Muscle layer of duodenum (tissue), 2 donors: ENCODE measurements around the gene MFAP5.
"Not testable (repeated sequence)": the region's sequence is repeated elsewhere in the genome, so short reads cannot be mapped to it uniquely, and the experiment has no call there.

Experiments
- H3K27ac ChIP-seq: one replicate; pipeline ENCODE4 v1.7.0; 2013; ENCODE audit warnings: mild to moderate bottlenecking, low read length
- H3K27me3 ChIP-seq: one replicate; pipeline ENCODE4 v1.7.0; 2013; ENCODE audit warnings: low read depth, mild to moderate bottlenecking, control low read depth, low read length
- H3K36me3 ChIP-seq, 2 donors: one replicate each; pipeline ENCODE4 v1.7.0; 2013; ENCODE audit warnings: low read length in 2 of 2, control low read depth in 1 of 2, mild to moderate bottlenecking in 1 of 2; ENCODE audit not compliant: insufficient read depth in 2 of 2, control insufficient read depth in 1 of 2
- H3K4me1 ChIP-seq, 2 donors: one replicate each; pipeline ENCODE4 v1.7.0; 2013; ENCODE audit warnings: low read length in 2 of 2, mild to moderate bottlenecking in 2 of 2, control low read depth in 1 of 2, moderate library complexity in 1 of 2; ENCODE audit not compliant: insufficient read depth in 2 of 2, control insufficient read depth in 1 of 2
- H3K4me3 ChIP-seq, 2 donors: one replicate each; pipeline ENCODE4 v1.7.0; 2013; ENCODE audit warnings: low read length in 2 of 2, low read depth in 1 of 2, mild to moderate bottlenecking in 1 of 2
- H3K9me3 ChIP-seq, 2 donors: one replicate each; pipeline ENCODE4 v1.7.0; 2013; ENCODE audit warnings: low read length in 2 of 2, control low read depth in 1 of 2, mild to moderate bottlenecking in 1 of 2; ENCODE audit not compliant: control insufficient read depth in 1 of 2
- donor health status: healthy.

MFAP5 gene

DNA sequence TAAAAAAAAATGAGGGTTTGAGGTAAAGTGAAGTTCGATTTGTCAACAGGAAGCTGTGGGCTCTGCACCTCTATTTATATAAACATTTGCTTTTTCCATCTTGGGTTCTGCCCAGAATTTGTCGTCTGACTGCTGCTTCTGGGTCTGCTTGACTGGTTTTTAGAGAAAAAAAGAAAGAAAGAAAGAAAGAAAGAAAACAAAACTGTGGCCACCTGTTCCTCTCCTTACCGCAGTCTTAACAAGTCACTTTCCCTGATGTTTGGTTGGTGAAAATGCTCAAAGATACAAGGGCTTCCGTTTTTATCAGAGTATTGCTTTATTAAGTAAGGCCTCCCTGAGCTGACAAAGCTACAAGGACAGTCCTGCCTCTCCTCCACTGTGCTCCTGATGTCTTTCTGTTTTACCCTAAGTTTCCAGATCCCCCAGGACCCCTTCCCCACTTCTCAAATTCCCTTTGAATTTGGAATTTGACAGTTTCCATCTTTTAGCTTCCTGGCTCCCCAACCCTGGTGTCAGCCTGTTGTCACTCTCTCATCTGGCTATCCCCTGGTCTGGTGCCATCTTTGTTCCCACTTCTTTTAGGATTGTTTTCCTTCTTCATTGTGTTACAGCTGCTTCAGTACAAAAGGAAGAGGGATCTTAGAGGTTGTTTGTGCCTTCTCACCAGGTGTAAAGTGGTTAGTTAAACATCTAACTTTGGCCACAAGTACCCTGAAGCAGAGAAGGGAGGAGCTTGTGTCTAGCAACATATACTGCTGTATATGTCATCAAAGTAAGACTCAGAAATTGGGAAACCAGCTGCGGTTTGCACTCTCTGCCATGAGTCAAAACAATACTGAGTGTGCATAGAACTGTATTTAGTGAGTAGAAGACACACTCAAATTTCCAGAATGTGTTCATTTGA lies 18.0 kb downstream of the MFAP5 start:
- Histone ChIP-seq H3K4me1 (no peaks in the 10 kb centered on the region), H3K27ac (no peak overlapping the region), H3K27me3 (no peaks in the 10 kb centered on the region), H3K4me3 (no peak overlapping the region), H3K9me3 (no peaks in the 10 kb centered on the region), H3K36me3 (no peaks in the 10 kb centered on the region)

DNA sequence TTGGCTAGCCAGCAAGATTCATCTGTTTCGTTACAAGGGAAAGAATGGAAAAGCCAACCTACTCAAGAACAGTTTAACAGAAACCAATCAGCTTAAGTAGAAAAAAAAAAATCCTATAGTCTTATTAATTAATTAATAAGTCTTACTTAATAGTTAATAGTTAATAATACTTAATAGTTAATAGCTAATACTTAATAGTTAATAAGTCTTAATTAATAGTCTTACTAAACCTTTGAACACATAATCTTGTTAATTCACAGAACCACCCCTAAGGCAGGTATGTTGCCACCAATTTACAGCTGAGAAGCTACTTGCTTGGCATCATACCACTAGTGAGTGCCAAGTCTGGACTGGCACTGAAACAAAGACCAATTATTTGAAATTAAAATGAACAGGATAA lies 19.9 kb downstream of the MFAP5 start:
- no peak overlapping the region for H3K27ac ChIP-seq
- H3K4me1 ChIP-seq = no peaks in the 10 kb centered on the region
- no peaks in the 10 kb centered on the region for H3K27me3 ChIP-seq
- no peak overlapping the region for H3K4me3 ChIP-seq
- H3K36me3 ChIP-seq = no peaks in the 10 kb centered on the region
- H3K9me3 ChIP-seq = no peaks in the 10 kb centered on the region

DNA sequence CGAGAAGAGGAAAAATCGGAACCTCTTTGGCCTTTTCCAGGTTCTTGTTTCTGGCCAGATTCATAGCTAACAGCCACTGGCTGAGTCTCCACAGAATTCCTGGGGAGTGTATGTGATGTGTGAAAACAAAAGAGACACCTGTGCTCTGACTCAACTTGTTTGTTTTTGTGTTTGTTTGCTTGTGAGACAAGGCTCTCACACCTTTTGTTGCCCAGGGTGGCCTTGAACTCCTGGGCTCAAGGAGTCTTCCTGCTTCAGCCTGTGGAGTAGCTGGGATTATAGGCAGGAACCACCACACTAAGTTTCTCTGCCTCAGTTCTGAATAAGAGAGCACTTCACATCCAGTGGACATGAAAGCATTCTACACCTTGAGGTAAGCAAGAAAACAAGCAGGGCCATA lies 22.7 kb downstream of the MFAP5 start:
- Histone ChIP-seq H3K4me3 (no peak overlapping the region), H3K27me3 (no peaks in the 10 kb centered on the region), H3K9me3 (no peaks in the 10 kb centered on the region), H3K36me3 (no peaks in the 10 kb centered on the region), H3K27ac (no peak overlapping the region), H3K4me1 (no peaks in the 10 kb centered on the region)

DNA sequence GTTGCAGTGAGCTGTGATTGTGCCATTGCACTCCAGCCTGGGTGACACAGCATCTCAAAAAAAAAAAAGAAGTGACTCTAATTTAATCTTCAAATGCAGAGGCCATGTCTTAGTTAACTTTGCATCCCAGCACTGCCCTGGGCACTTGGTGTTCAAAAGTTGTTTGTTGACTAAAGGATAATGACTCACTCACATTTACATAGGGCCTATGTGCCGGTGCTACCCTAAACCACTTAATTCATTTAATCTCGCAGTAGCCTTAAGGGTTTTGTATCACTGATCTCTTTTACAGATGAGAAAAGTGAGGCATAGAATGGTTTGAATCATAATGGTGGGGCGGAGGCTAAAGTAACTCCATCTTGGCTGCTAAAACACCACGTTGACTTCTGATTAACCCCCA lies 23.7 kb downstream of the MFAP5 start:
- Histone ChIP-seq H3K27me3 (no peaks in the 10 kb centered on the region), H3K4me3 (no peak overlapping the region), H3K9me3 (no peaks in the 10 kb centered on the region), H3K36me3 (no peaks in the 10 kb centered on the region), H3K4me1 (no peaks in the 10 kb centered on the region), H3K27ac (no peak overlapping the region)

DNA sequence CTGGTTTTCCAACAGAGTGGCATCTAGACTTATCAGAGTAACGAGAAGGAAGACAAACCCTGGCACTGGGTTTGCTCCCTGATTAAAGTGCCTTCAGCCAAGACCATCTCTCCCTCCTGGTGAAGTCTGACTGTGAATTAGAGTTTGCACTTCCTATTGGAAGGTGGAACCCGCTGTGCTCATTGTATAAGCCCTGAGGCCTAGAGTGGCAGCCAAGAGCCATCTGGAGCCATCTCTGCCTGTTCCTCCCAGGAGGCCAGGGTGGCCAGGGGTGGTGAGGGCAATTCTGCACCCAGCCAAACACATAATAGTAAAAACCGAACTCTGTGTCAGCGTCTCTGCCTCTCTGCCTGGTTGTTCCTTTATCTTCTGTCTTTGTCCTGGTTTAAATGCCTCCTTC lies 25.0 kb downstream of the MFAP5 start:
- Histone ChIP-seq H3K9me3 (no peaks in the 10 kb centered on the region), H3K27ac (no peak overlapping the region)

DNA sequence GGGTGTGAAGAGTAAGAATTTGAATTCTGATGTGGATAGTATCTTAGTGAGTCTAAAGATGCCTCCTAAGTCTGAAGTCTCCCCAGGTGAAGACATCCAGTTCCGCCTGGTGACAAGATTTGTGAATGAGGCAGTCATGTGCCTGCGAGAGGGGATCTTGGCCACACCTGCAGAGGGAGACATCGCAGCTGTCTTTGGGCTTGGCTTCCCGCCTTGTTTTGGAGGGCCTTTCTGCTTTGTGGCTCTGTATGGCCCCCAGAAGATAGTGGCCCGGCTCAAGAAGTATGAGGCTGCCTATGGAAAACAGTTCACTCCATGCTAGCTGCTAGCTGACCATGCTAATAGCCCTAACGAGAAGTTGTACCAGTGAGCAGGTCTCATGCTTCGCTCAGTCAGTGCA lies 25.4 kb downstream of the MFAP5 start:
- no peak overlapping the region for H3K27ac ChIP-seq
- H3K4me1 ChIP-seq = no peaks in the 10 kb centered on the region
- H3K9me3 ChIP-seq = no peaks in the 10 kb centered on the region
- H3K36me3 ChIP-seq = no peaks in the 10 kb centered on the region
- H3K27me3 ChIP-seq = no peaks in the 10 kb centered on the region
- no peak overlapping the region for H3K4me3 ChIP-seq

More for the DNA sequence above, 25.0 kb downstream of the MFAP5 start:
- Histone ChIP-seq H3K4me1 (no peaks in the 10 kb centered on the region), H3K36me3 (no peaks in the 10 kb centered on the region), H3K4me3 (no peak overlapping the region), H3K27me3 (no peaks in the 10 kb centered on the region)

DNA sequence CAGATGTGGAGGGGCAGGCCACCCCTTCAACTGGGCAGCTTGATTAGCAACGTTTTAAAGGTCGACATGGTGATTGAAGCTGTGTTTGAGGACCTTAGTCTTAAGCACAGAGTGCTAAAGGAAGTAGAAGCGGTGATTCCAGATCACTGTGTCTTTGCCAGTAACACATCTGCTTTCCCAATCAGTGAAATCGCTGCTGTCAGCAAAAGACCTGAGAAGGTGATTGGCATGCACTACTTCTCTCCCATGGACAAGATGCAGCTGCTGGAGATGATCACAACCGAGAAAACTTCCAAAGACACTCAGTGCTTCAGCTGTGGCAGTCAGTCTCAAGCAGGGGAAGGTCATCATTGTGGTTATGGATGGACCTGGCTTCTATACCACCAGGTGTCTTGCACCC lies 26.0 kb downstream of the MFAP5 start:
- H3K4me1 ChIP-seq = no peaks in the 10 kb centered on the region
- H3K4me3 ChIP-seq = no peak overlapping the region
- H3K27me3 ChIP-seq = no peaks in the 10 kb centered on the region
- no peaks in the 10 kb centered on the region for H3K9me3 ChIP-seq
- no peaks in the 10 kb centered on the region for H3K36me3 ChIP-seq
- H3K27ac ChIP-seq = no peak overlapping the region

DNA sequence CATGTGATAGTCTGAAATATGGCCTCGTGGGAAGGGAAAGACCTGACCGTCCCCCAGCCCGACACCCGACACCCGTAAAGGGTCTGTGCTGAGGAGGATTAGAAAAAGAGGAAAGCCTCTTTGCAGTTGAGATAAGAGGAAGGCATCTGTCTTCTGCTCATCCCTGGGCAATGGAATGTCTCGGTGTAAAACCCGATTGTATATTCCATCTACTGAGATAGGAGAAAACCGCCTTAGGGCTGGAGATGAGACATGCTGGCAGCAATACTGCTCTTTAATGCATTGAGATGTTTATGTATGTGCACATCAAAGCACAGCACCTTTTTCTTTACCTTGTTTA lies 26.6 kb downstream of the MFAP5 start:
- not testable (repeated sequence) for H3K27me3 ChIP-seq, H3K27ac ChIP-seq, H3K4me1 ChIP-seq, H3K4me3 ChIP-seq, H3K36me3 ChIP-seq, H3K9me3 ChIP-seq

DNA sequence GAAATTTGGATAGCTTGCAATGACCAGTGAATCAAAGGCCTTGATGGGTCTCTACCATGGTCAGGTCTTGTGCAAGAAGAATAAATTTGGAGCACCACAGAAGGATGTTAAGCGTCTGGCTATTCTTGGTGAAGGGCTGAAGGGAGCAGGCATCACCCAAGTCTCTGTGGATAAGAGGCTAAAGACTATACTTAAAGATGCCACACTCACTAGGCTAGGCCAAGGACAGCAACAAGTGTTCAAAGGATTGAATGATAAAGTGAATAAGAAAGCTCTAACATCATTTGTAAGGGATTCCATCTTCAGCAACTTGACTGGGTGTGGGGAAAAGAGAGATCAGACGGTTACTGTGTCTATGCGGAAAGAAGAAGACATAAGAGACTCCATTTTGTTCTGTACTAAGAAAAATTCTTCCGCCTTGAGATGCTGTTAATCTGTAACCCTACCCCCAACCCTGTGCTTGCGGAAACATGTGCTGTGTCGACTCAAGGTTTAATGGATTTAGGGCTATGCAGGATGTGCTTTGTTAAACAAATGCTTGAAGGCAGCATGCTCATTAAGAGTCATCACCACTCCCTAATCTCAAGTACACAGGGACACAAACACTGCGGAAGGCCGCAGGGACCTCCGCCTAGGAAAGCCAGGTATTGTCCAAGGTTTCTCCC lies 27.2 kb downstream of the MFAP5 start:
- not testable (repeated sequence) for H3K36me3 ChIP-seq, H3K4me1 ChIP-seq, H3K27ac ChIP-seq, H3K4me3 ChIP-seq, H3K27me3 ChIP-seq, H3K9me3 ChIP-seq

DNA sequence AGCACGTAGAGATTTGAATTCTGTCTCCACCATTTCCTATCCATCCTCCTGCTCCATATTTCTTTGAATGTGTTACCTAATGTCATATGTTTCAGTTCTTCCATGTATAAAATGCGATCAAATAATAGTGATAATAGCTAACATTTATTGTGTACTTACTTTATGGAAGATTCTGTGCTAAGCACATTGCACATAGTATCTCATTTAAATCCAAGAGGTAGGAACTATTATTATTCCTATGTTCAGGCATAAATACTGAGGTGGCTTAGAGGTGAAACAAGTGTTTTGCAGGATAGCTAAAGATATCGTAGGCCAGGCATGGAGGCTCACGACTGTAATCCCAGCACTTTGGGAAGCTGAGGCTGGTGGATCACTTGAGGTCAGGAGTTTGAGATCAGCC lies 32.5 kb downstream of the MFAP5 start:
- no peaks in the 10 kb centered on the region for H3K9me3 ChIP-seq
- H3K4me1 ChIP-seq = no peaks in the 10 kb centered on the region
- no peak overlapping the region for H3K4me3 ChIP-seq
- H3K36me3 ChIP-seq = no peaks in the 10 kb centered on the region
- H3K27me3 ChIP-seq = no peaks in the 10 kb centered on the region
- no peak overlapping the region for H3K27ac ChIP-seq

DNA sequence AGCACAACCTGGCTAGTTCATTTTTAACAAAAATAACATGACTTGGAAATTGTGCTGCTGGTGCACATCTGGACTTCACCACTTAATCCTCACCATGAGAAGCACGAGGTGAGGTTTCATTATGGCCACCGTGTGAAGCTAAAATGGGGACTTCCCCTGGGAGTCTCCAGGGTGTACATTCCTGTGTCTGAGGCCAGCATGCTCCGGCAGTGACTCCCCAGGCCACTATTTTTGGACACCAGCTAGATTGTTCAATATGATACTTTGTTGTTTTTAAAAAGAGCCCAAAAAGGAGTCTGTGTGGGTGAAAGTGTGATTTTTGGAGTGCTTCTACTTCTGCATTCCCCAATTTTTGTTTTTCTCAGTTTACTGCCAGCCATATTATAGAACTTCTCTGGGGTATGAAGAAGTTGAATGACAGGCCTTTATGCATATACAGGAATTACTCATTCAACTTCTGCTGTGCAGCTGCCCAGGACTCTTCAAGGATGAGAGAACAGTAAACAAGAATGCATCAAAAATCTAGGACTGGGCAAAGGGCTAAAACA lies 33.1 kb downstream of the MFAP5 start:
- Histone ChIP-seq H3K9me3 (no peaks in the 10 kb centered on the region), H3K27me3 (no peaks in the 10 kb centered on the region), H3K4me3 (no peak overlapping the region), H3K4me1 (no peaks in the 10 kb centered on the region), H3K27ac (no peak overlapping the region), H3K36me3 (no peaks in the 10 kb centered on the region)
